ENCODE data around the gene ERRFI1. TPM values are rescaled to one million over a fixed set of nuclear protein-coding genes. Genes with fewer than 3 reads are reported as not detected.
A peak's percentile ranks its signal among the peaks of the same experiment; 100 is the strongest.

ERRFI1 gene
- total RNA-seq, 1 donor from 2014 or later = 2.0 TPM

DNA sequence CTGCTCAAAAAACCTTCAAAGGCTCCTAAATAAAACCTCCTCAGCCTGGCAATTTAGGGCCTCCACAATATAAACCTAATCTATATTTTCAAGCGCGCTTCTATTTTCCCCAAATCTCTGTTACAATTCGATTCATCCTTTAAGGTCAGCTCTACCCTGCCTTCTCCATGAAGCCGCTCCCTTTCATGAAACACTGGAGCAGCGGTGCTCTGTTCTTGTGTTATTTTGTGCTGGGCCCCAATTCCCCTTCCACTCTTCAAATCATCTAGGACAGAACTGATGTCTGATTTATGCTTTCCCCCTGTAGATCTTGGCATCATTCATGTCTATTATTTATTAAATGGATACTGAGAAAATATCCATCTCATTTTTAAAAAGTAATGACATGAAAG is 6.9 kb downstream of the ERRFI1 start:
- H3K4me1 Mint-ChIP-seq = peaks cover 3% of the 10 kb centered on the region
- H3K27ac Mint-ChIP-seq = no peak overlapping the region
- no peaks in the 10 kb centered on the region for H3K9me3 Mint-ChIP-seq
- DNase-seq = no peak
- intact Hi-C loops (cut with micrococcal nuclease) = loop anchor here (5.0 kb wide), 1 partner anchor 828 kb away; no protein-coding TSS in a partner anchor
- no peak overlapping the region for H3K4me3 Mint-ChIP-seq
- H3K36me3 Mint-ChIP-seq (ENCODE audit: low read depth) = no peaks in the 10 kb centered on the region
- peaks cover 58% of the 10 kb centered on the region for H3K27me3 Mint-ChIP-seq

- Mint-ChIP-seq H3K27ac (no peak overlapping the region), H3K4me1 (peaks cover 3% of the 10 kb centered on the region), H3K36me3 (ENCODE audit: low read depth) (no peaks in the 10 kb centered on the region), H3K9me3 (no peaks in the 10 kb centered on the region), H3K4me3 (no peak overlapping the region), H3K27me3 (peaks cover 52% of the 10 kb centered on the region)
- intact Hi-C loops (cut with micrococcal nuclease) = loop anchor here (5.0 kb wide), 1 partner anchor 829 kb away; no protein-coding TSS in a partner anchor
- DNase-seq = no peak
These were observed 7.4 kb downstream of the ERRFI1 start for GRCh38 chr1:8018492-8019228.

- no peak overlapping the region for H3K27ac Mint-ChIP-seq
- no peaks in the 10 kb centered on the region for H3K36me3 Mint-ChIP-seq (ENCODE audit: low read depth)
- intact Hi-C loops (cut with micrococcal nuclease) = loop anchor here (5.0 kb wide), 1 partner anchor 830 kb away; no protein-coding TSS in a partner anchor
- H3K4me3 Mint-ChIP-seq = no peak overlapping the region
- DNase-seq = no peak
- peaks cover 44% of the 10 kb centered on the region for H3K27me3 Mint-ChIP-seq
- H3K4me1 Mint-ChIP-seq = peaks cover 3% of the 10 kb centered on the region
- no peaks in the 10 kb centered on the region for H3K9me3 Mint-ChIP-seq
These were observed 8.5 kb downstream of the ERRFI1 start for GRCh38 chr1:8017495-8018197.

DNA sequence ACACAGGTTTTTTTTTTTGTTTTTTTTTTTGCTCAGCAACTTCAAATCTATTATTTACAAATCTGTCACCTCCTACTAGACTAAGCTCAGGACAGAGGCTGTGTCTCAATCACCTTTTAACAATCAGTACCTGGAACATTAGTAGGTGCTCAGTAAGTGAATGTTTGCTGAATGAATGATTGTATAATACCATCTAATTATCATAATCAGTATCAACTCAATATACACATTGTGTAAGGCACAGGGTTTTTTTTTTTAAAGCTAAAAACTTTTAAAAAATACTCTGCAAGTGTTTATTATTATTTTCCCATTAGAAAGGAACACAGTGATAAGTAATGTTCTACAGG is 9.2 kb downstream of the ERRFI1 start:
- Mint-ChIP-seq H3K27ac (no peak overlapping the region), H3K4me3 (no peak overlapping the region), H3K27me3 (peaks cover 37% of the 10 kb centered on the region), H3K9me3 (no peaks in the 10 kb centered on the region), H3K4me1 (peaks cover 3% of the 10 kb centered on the region), H3K36me3 (ENCODE audit: low read depth) (no peaks in the 10 kb centered on the region)
- intact Hi-C loops (cut with micrococcal nuclease) = loop anchor here (5.0 kb wide), 1 partner anchor 830 kb away; no protein-coding TSS in a partner anchor
- DNase-seq = no peak

DNA sequence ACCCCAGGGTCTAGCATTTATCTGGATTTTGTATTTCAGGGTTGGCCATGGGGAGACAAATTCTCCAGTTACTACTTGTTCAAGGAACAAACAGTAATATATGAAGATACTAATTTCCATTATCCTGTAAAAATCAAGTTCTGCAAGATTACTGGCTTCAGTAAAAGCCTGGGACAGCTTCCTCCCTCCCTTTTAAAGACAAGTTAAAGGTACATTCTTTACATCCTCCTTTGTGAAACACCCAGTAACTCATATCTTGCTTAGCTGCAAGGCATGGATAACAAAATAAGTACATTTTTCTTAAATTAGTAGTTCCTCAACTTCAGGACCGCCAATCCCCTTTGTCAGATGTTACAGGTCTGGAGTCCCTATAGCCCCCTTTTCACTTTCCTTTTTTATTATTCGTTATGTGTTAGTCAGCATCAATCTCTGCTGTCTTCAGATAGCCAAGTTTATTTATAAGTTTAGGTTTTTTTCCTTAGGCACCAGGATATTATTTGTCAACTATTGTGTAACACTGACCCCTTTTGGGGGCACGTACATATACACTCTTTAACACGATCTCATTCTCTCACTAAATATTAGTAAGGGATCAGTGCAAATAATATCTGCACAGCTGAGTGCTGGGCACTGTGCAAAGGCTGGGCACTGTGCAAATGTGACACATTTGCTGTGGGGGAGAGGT is 9.8 kb downstream of the ERRFI1 start:
- Mint-ChIP-seq H3K9me3 (no peaks in the 10 kb centered on the region), H3K36me3 (ENCODE audit: low read depth) (no peaks in the 10 kb centered on the region), H3K27me3 (peaks cover 34% of the 10 kb centered on the region), H3K4me1 (peaks cover 3% of the 10 kb centered on the region), H3K4me3 (no peak overlapping the region), H3K27ac (no peak overlapping the region)
- intact Hi-C loops (cut with micrococcal nuclease) = loop anchor here (5.0 kb wide), 1 partner anchor 831 kb away; no protein-coding TSS in a partner anchor
- no peak for DNase-seq

- no peak overlapping the region for H3K4me3 Mint-ChIP-seq
- intact Hi-C loops (cut with micrococcal nuclease) = loop anchor here (1.0 to 5.0 kb wide), 4 partner anchors 33 to 832 kb away; no protein-coding TSS in a partner anchor
- peaks cover 3% of the 10 kb centered on the region for H3K4me1 Mint-ChIP-seq
- H3K36me3 Mint-ChIP-seq (ENCODE audit: low read depth) = no peaks in the 10 kb centered on the region
- H3K27me3 Mint-ChIP-seq = peaks cover 32% of the 10 kb centered on the region
- no peak for DNase-seq
- H3K27ac Mint-ChIP-seq = no peak overlapping the region
- no peaks in the 10 kb centered on the region for H3K9me3 Mint-ChIP-seq
These were observed 10.3 kb downstream of the ERRFI1 start for GRCh38 chr1:8015809-8016165.

GRCh38 chr1:8015036-8015808 is 10.9 kb downstream of the ERRFI1 start:
- Mint-ChIP-seq H3K36me3 (ENCODE audit: low read depth) (no peaks in the 10 kb centered on the region), H3K4me3 (no peak overlapping the region), H3K9me3 (no peaks in the 10 kb centered on the region), H3K27me3 (peaks cover 32% of the 10 kb centered on the region), H3K4me1 (peaks cover 3% of the 10 kb centered on the region), H3K27ac (no peak overlapping the region)
- peak; percentile 85 for DNase-seq
- intact Hi-C loops (cut with micrococcal nuclease) = loop anchor here (1.0 to 5.0 kb wide), 4 partner anchors 32 to 832 kb away; no protein-coding TSS in a partner anchor

DNA sequence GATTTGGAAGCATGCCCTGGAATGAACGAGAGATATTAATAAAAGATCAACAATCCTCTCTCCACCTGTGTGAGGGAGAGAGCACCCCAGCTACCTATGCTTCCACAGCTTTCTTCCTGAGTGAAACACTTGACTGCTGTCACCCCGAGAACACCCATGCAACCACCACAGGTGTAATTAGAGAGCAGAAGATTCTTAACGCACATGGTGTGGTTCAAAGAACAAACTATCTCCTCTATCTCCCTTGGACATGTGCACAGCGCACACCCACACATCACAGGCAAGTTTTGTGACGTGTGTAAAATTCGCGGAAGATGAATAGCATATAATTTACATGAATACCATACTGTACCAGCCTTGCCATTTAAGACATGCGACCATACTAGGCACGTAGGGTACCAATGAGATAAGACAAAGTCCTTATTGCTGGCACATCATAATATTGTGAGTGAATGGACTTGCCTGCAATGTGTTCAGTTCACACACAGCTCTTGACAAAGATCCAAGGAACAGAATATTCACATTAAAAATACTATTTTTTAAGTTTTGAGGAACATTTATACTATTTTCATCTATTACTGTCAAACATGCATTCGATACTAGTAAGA is 11.6 kb downstream of the ERRFI1 start:
- Mint-ChIP-seq H3K9me3 (no peaks in the 10 kb centered on the region), H3K4me1 (peaks cover 3% of the 10 kb centered on the region), H3K4me3 (no peak overlapping the region), H3K27me3 (peaks cover 26% of the 10 kb centered on the region), H3K36me3 (ENCODE audit: low read depth) (no peaks in the 10 kb centered on the region), H3K27ac (no peak overlapping the region)
- intact Hi-C loops (cut with micrococcal nuclease) = loop anchor here (2.0 kb wide), 1 partner anchor 32 kb away; no protein-coding TSS in a partner anchor
- no peak for DNase-seq

DNA sequence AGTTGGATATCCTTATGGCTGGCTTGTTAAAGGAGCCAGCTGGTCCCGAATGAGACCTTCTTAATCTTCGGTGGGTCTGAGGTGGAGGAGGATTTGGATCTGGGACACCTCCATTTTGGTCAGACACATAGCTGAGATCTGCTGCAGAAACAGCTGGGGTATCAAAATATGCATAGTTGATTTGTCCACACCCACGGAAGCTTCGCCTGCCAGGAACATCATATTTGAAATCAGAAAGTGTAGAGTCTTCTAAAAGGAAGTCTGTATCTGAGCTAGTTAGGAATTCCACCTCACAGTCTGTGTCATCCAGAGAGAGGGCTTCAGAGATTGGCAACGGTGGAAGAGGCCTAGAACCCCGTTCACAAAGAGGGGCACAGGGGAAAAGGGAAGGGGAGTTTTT is 12.3 kb downstream of the ERRFI1 start:
- Mint-ChIP-seq H3K27me3 (peaks cover 20% of the 10 kb centered on the region), H3K4me1 (peaks cover 3% of the 10 kb centered on the region), H3K27ac (no peak overlapping the region), H3K9me3 (no peaks in the 10 kb centered on the region), H3K36me3 (ENCODE audit: low read depth) (no peaks in the 10 kb centered on the region), H3K4me3 (no peak overlapping the region)
- DNase-seq = no peak
- intact Hi-C loops (cut with micrococcal nuclease) = loop anchor here (2.0 kb wide), 1 partner anchor 31 kb away; no protein-coding TSS in a partner anchor

DNA sequence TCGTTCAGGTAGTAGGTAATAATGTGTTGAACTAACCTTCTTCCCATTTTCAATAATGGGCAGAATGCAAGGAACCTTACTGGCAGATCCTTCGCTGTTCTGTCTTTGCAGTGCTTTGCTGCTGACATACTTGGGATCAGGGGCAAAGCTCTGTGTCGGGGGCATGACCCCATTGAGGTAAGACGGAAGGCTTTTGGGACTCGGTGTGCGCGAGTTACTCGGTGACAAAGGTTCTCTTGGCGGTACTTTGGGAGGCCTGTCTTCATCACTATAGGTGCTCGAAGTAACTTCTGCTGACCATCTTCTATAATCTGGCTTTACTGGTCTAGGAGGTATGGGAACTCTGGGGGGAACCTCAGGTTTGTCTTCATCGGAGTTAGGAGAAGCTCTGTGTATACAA is 12.7 kb downstream of the ERRFI1 start:
- no peak for DNase-seq
- Mint-ChIP-seq H3K4me3 (no peak overlapping the region), H3K27ac (no peak overlapping the region), H3K9me3 (no peaks in the 10 kb centered on the region), H3K36me3 (ENCODE audit: low read depth) (no peaks in the 10 kb centered on the region), H3K4me1 (peaks cover 3% of the 10 kb centered on the region), H3K27me3 (peaks cover 19% of the 10 kb centered on the region)
- intact Hi-C loops (cut with micrococcal nuclease) = no loop called here

- Mint-ChIP-seq H3K27me3 (peaks cover 17% of the 10 kb centered on the region), H3K4me3 (no peak overlapping the region), H3K27ac (no peak overlapping the region), H3K36me3 (ENCODE audit: low read depth) (no peaks in the 10 kb centered on the region), H3K9me3 (no peaks in the 10 kb centered on the region), H3K4me1 (peaks cover 3% of the 10 kb centered on the region)
- intact Hi-C loops (cut with micrococcal nuclease) = no loop called here
- no peak for DNase-seq
These were observed 13.2 kb downstream of the ERRFI1 start for GRCh38 chr1:8012955-8013354.

DNA sequence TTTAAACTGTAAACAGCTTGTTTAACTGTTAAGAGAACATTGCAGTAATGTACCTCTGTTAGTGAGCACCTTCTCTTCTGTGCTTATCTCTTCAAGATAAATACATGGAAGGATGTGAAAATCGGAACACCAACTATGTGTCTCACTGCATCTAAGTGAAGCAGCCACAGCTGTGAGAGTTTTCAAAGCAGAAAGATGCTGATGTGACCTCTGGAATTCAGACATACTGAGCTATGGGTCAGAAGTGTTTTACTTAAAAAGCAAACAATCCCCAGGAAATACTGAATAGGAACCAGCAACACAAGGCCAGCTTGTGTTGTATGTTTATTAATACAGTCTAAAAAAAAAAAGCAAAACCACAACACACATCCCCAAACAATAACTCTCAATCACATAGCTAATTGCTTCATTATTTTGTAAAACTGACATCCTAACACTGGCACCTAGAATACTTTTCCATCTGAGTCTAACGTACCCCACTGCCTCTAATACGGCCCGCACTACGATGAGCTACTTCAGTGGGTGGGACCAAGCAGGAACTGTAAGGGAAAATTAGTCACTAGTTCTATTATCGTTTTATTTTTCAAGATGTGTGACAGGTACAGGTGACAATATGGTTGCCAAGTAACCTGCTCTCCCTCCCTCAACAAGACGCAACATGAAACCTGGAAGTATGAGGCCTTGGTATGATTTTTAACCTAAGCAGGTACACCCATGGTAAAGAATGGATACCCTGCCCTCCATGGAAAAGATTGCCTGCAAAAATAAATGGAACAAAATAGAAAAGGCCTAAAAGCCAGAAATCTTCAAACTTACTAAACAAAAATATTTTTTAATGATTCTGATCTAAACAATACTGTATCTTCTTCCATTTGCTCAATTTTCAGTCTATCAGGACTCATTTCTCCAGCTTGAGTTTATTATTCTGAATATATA is 13.9 kb downstream of the ERRFI1 start:
- Mint-ChIP-seq H3K36me3 (ENCODE audit: low read depth) (no peaks in the 10 kb centered on the region), H3K4me1 (peaks cover 3% of the 10 kb centered on the region), H3K4me3 (no peak overlapping the region), H3K27ac (no peak overlapping the region), H3K9me3 (no peaks in the 10 kb centered on the region), H3K27me3 (peaks cover 13% of the 10 kb centered on the region)
- intact Hi-C loops (cut with micrococcal nuclease) = no loop called here
- no peak for DNase-seq

Data from activated CD4-positive, alpha-beta T cell treated with anti-CD3 and anti-CD28 coated beads, Interleukin-2, amount 10 ng/mL, durations not matched to agents 24 days and 14 days (primary cell).